Activated T-cell treated with anti-CD3 and anti-CD28 coated beads, Interleukin-2, amount 50 U/mL, for 24 hours (primary cell): Measurements from ENCODE around the gene WDR37.
"Not testable (repeated sequence)": the region's sequence is repeated elsewhere in the genome, so short reads cannot be mapped to it uniquely, and the experiment has no call there.

Experiments used
- DNase-seq: peaks from one replicate; pipeline ENCODE4 v3.0.0-alpha.2; 2020
- H3K27ac Mint-ChIP-seq: 2 replicates; pipeline ENCODE4 v1.8.0; 2020; ENCODE audit warnings: mild to moderate bottlenecking, mixed read lengths
- H3K27me3 Mint-ChIP-seq: 2 replicates; pipeline ENCODE4 v1.8.0; 2020; ENCODE audit warnings: mixed read lengths
- H3K36me3 Mint-ChIP-seq: 2 replicates; pipeline ENCODE4 v1.8.0; 2020; ENCODE audit warnings: low read depth, mixed read lengths
- H3K4me1 Mint-ChIP-seq: 2 replicates; pipeline ENCODE4 v1.8.0; 2020; ENCODE audit warnings: low read depth, mixed read lengths
- H3K4me3 Mint-ChIP-seq: 2 replicates; pipeline ENCODE4 v1.8.0; 2020; ENCODE audit warnings: mild to moderate bottlenecking, moderate library complexity, mixed read lengths
- H3K9me3 Mint-ChIP-seq: 2 replicates; pipeline ENCODE4 v1.8.0; 2020; ENCODE audit warnings: mixed read lengths

Gene WDR37

GRCh38 chr10:1048732-1049424, 7.3 kb upstream of the WDR37 start, which contains the start of gene IDI1:
Gene IDI1, minus strand, starts transcription at chr10:1049119. Its CDS starts 116 bp downstream, at chr10:1049003.
- Mint-ChIP-seq H3K4me3 (peak within 1 kb of the TSS; percentile 95), H3K36me3 (peaks cover 84% of the 10 kb centered on the region), H3K27me3 (no peaks in the 10 kb centered on the region), H3K4me1 (peaks cover 68% of the 10 kb centered on the region), H3K9me3 (no peaks in the 10 kb centered on the region), H3K27ac (peak within 1 kb of the TSS; percentile 99)
- DNase-seq: peak; percentile 96

- no peaks in the 10 kb centered on the region for H3K27me3 Mint-ChIP-seq
- no peaks in the 10 kb centered on the region for H3K9me3 Mint-ChIP-seq
- H3K36me3 Mint-ChIP-seq: peaks cover 84% of the 10 kb centered on the region
- peak overlapping the region; percentile 99 for H3K27ac Mint-ChIP-seq
- no peak for DNase-seq
- peaks cover 68% of the 10 kb centered on the region for H3K4me1 Mint-ChIP-seq
- peak overlapping the region; percentile 95 for H3K4me3 Mint-ChIP-seq
These were observed 6.7 kb upstream of the WDR37 start for GRCh38 chr10:1049425-1049958.

DNA sequence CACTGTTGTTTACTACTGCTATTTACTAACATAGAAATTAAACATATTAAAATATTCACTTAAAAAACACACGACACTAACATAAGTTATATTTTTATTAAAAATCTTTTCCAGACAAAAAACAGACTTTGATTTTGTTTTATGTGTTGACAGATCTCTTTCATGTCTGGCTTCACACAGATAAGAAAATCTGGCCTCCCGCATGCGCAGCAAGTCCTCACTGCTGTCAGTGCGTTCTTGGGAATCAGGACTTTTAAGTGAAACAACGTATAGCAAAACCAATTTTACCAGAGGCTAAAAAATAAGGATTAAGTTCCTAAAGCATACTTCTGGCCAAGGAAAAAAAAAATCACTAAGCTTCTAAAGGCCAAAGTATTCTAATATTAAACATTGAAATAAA, 6.0 kb upstream of the WDR37 start:
- Mint-ChIP-seq H3K4me1 (peaks cover 68% of the 10 kb centered on the region), H3K27ac (peak overlapping the region; percentile 99), H3K4me3 (peak overlapping the region; percentile 95), H3K27me3 (no peaks in the 10 kb centered on the region), H3K36me3 (peaks cover 83% of the 10 kb centered on the region), H3K9me3 (no peaks in the 10 kb centered on the region)
- DNase-seq: no peak

- peaks cover 67% of the 10 kb centered on the region for H3K4me1 Mint-ChIP-seq
- H3K27me3 Mint-ChIP-seq: no peaks in the 10 kb centered on the region
- H3K36me3 Mint-ChIP-seq: peaks cover 82% of the 10 kb centered on the region
- no peak for DNase-seq
- H3K4me3 Mint-ChIP-seq: peak overlapping the region; percentile 95
- peak overlapping the region; percentile 88 for H3K27ac Mint-ChIP-seq
- no peaks in the 10 kb centered on the region for H3K9me3 Mint-ChIP-seq
These were observed 5.6 kb upstream of the WDR37 start for GRCh38 chr10:1050554-1050953.

- peak overlapping the region; percentile 69 for H3K27ac Mint-ChIP-seq
- no peaks in the 10 kb centered on the region for H3K9me3 Mint-ChIP-seq
- peaks cover 83% of the 10 kb centered on the region for H3K36me3 Mint-ChIP-seq
- H3K4me3 Mint-ChIP-seq: peak overlapping the region; percentile 95
- DNase-seq: no peak
- H3K4me1 Mint-ChIP-seq: peaks cover 75% of the 10 kb centered on the region
- no peaks in the 10 kb centered on the region for H3K27me3 Mint-ChIP-seq
These were observed 1.5 kb upstream of the WDR37 start for GRCh38 chr10:1054684-1055083.

DNA sequence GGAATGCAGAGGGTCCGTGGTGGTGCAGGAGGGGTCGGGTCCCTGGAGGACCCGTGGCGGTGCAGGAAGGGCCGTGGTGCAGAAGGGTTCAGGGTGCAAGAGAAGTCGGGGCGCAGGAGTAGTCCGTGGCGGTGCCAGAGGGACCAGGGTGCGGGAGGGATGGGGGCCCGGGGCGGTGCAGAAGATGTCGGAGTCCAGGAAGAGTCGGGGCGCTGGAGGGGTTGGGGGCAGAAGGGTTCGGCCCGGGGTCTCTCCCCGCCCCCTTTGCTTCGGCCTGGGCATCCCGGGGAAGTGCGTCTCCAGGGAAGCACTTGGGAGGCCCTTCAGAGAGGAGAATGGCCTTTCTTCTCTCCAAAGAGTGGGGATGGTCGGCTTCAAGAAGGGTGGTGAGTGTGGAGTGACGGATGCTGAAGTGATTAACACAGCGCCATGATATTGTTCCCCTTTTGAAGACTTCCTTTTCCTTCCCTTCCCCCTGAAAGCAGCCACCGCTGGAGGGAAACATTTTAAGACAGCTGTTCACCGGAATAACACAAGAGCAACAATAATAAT, 997 bp downstream of the WDR37 start:
- peaks cover 80% of the 10 kb centered on the region for H3K4me1 Mint-ChIP-seq
- no peak for DNase-seq
- no peaks in the 10 kb centered on the region for H3K9me3 Mint-ChIP-seq
- H3K27ac Mint-ChIP-seq: peak overlapping the region; percentile 95
- peaks cover 70% of the 10 kb centered on the region for H3K36me3 Mint-ChIP-seq
- no peaks in the 10 kb centered on the region for H3K27me3 Mint-ChIP-seq
- H3K4me3 Mint-ChIP-seq: peak overlapping the region; percentile 95

DNA sequence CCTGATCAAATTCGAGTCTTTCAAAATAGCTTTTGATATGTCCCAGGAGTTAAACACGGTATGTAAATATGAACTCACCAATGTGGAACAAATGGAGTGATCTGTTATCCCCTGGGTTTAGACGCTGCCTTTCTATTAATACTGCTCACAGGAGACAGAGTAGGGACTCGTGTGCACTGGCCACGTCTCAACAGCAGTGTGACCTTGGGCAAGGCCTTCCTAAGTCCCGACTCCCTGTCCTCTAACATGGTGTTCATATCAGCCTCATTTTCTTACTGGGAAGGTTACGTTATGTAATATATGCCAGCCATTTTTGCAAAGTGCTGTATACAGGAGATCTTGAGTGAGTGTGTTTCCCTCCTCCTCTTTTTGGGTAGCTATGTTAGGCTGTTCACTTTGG, 1.8 kb downstream of the WDR37 start:
- Mint-ChIP-seq H3K4me1 (peaks cover 80% of the 10 kb centered on the region), H3K4me3 (peak overlapping the region; percentile 95)

DNA sequence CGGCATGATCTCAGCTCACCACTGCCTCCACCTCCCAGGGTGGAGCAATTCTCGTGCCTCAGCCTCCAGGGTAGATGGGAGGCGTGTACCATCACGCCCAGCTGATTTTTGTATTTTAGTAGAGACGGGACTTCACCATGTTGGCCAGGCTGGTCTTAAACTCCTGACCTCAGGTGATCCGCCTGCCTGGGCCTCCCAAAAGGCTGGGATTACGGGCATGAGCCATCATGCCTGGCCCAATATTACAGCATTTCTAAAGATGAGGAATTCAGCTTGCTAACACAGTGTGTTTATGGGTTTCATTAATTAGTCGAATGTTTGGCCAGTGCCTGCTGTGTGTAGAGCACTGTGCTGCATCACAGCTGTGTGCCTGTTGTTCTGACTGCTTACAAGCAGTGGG, 3.7 kb downstream of the WDR37 start:
- Mint-ChIP-seq H3K27ac (peak overlapping the region; percentile 80), H3K36me3 (peaks cover 56% of the 10 kb centered on the region), H3K4me3 (no peak overlapping the region), H3K27me3 (no peaks in the 10 kb centered on the region), H3K4me1 (peaks cover 78% of the 10 kb centered on the region), H3K9me3 (no peaks in the 10 kb centered on the region)
- no peak for DNase-seq

More for the DNA sequence above, 1.8 kb downstream of the WDR37 start:
- peak overlapping the region; percentile 95 for H3K27ac Mint-ChIP-seq
- DNase-seq: no peak
- no peaks in the 10 kb centered on the region for H3K27me3 Mint-ChIP-seq
- H3K9me3 Mint-ChIP-seq: no peaks in the 10 kb centered on the region
- peaks cover 65% of the 10 kb centered on the region for H3K36me3 Mint-ChIP-seq

GRCh38 chr10:1061930-1062774, 6.0 kb downstream of the WDR37 start:
- DNase-seq: no peak
- Mint-ChIP-seq H3K9me3 (no peaks in the 10 kb centered on the region), H3K36me3 (peaks cover 41% of the 10 kb centered on the region), H3K27me3 (no peaks in the 10 kb centered on the region), H3K27ac (peak overlapping the region; percentile 80), H3K4me3 (peak overlapping the region; percentile 49), H3K4me1 (peaks cover 75% of the 10 kb centered on the region)

DNA sequence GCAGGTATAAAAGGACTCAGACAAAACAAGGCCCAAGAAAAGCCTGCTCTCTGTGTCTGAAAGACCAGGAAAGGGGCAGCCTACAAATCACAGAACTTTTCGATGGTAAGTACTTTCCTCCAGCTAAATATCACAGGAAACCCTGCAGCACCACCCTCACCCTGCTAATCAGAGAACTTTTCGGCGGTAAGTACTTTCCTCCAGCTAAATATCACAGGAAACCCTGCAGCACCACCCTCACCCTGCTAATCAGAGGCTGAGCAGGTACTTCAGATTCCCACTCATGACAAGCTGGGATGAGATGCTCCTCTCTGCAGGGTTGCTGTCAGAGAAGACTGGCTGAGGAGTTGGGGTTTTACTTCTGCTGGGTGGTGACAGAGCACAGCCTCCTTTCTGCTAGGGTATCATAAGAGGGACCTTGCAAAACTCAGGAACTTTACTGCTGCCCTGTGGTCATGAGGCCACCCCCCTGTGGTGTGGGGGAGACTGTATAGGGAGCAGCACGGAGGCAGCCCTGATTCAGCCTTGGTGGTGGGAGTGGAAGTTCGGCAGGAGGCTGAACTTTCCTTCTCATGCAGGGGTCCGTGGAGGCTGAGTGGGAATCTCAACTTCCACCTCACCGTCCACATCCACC, 7.2 kb downstream of the WDR37 start:
- peaks cover 76% of the 10 kb centered on the region for H3K4me1 Mint-ChIP-seq

GRCh38 chr10:1064964-1065247, 8.7 kb downstream of the WDR37 start:
- H3K4me3 Mint-ChIP-seq: no peak overlapping the region
- DNase-seq: no peak
- H3K4me1 Mint-ChIP-seq: peaks cover 77% of the 10 kb centered on the region

More for the DNA sequence above, 7.2 kb downstream of the WDR37 start:
- Mint-ChIP-seq H3K4me3 (peak overlapping the region; percentile 49), H3K9me3 (no peaks in the 10 kb centered on the region), H3K27me3 (no peaks in the 10 kb centered on the region), H3K27ac (peak overlapping the region; percentile 80), H3K36me3 (peaks cover 32% of the 10 kb centered on the region)
- DNase-seq: no peak

GRCh38 chr10:1066734-1067133, 10.5 kb downstream of the WDR37 start:
- DNase-seq, H3K4me3 Mint-ChIP-seq, H3K27me3 Mint-ChIP-seq, H3K27ac Mint-ChIP-seq, H3K9me3 Mint-ChIP-seq: not testable (repeated sequence)
- peaks cover 20% of the 10 kb centered on the region for H3K36me3 Mint-ChIP-seq
- H3K4me1 Mint-ChIP-seq: peaks cover 67% of the 10 kb centered on the region

More at GRCh38 chr10:1064964-1065247, 8.7 kb downstream of the WDR37 start:
- H3K9me3 Mint-ChIP-seq: no peaks in the 10 kb centered on the region
- H3K27ac Mint-ChIP-seq: peak overlapping the region; percentile 63
- H3K27me3 Mint-ChIP-seq: no peaks in the 10 kb centered on the region
- peaks cover 23% of the 10 kb centered on the region for H3K36me3 Mint-ChIP-seq

GRCh38 chr10:1068380-1069361, 12.5 kb downstream of the WDR37 start:
- DNase-seq: no peak
- Mint-ChIP-seq H3K4me1 (peaks cover 48% of the 10 kb centered on the region), H3K4me3 (no peak overlapping the region), H3K27me3 (no peaks in the 10 kb centered on the region), H3K36me3 (peaks cover 24% of the 10 kb centered on the region), H3K9me3 (no peaks in the 10 kb centered on the region), H3K27ac (peak overlapping the region; percentile 74)
